HEK293T (cell line): ENCODE data around the gene HOXA10.
A peak's percentile ranks its signal among the peaks of the same experiment; 100 is the strongest.

Experiments used
- ARNT ChIP-seq: fragments of 450-650 bp; IDR thresholded peaks from 2 replicates; pipeline ENCODE4 v1.6.1; 2017; ENCODE audit warnings: mild to moderate bottlenecking
- BHLHE40 ChIP-seq: fragments of 450-650 bp; IDR thresholded peaks from 2 replicates; pipeline ENCODE4 v1.6.1; 2016; ENCODE audit warnings: mild to moderate bottlenecking, moderate library complexity, borderline replicate concordance
- ELF4 ChIP-seq: fragments of 450-650 bp; IDR thresholded peaks from 2 replicates; pipeline ENCODE4 v1.6.1; 2017; ENCODE audit warnings: antibody characterized with exemption
- SUZ12 ChIP-seq: fragments of 450-650 bp; IDR thresholded peaks from 2 replicates; pipeline ENCODE4 v1.6.1; 2016; ENCODE audit warnings: mild to moderate bottlenecking
- ZNF384 ChIP-seq: fragments of 450-650 bp; IDR thresholded peaks from 2 replicates; pipeline ENCODE4 v1.6.1; 2016

GRCh38 chr7:27143950-27144780 is 30.0 kb downstream of the HOXA10 start:
- no peak for TF ChIP-seq ELF4
- no peak for TF ChIP-seq ZNF384
- peak; percentile 97 for TF ChIP-seq ARNT
- no peak for TF ChIP-seq BHLHE40
- TF ChIP-seq SUZ12, result no peak
